HCT116 (cell line): ENCODE results near the gene ITGA2B. TPM values are rescaled to one million over a fixed set of nuclear protein-coding genes. Genes with fewer than 3 reads are reported as not detected.

Experiments used
- ATAC-seq: fragments of 200-7000 bp; cut with Tn5 transposase; 2 replicates; pipeline ENCODE4 v1.9.1; 2020; ENCODE audit warnings: mild to moderate bottlenecking, moderate library complexity
- BruUV-seq: library from RNA; stranded (reverse); fragments of 400-500 nt; replicated peaks from 2 replicates; lab custom pipeline; 2021; lab: Mats Ljungman, UMichigan
- CTCF ChIA-PET: fragments of 300-600 bp; sonication (Branson Sonifier 250); formaldehyde crosslinking; loops from one replicate; lab custom pipeline; 2021; ENCODE audit warnings: antibody characterized with exemption; lab: Charles Lee
- POLR2A ChIA-PET: fragments of 300-600, 350-600 bp; sonication (Branson Sonifier 250); formaldehyde crosslinking; loops from one replicate; lab custom pipeline; 2021; ENCODE audit warnings: antibody characterized with exemption; lab: Charles Lee
- RAD21 ChIA-PET, 2 experiments: fragments of 300-600 bp; sonication (Branson Sonifier 250); formaldehyde crosslinking; loops; one replicate each; lab custom pipeline; 2023; ENCODE audit warnings: low total read pairs in 2 of 2; ENCODE audit not compliant: uncharacterized antibody in 2 of 2, unreplicated experiment in 2 of 2, low non-redundant PET in 1 of 2; lab: Charles Lee
- DNase-seq: peaks from one replicate; pipeline ENCODE4 v3.0.0-alpha.2; 2010; ENCODE audit warnings: low read depth, low spot score
- H2AFZ ChIP-seq: fragments of 200-600 bp; shearing (Covaris generic), sonication (generic); 2 replicates; pipeline ENCODE4 v1.6.1; 2017; ENCODE audit warnings: low read depth, mixed run types, mixed read lengths, antibody characterized with exemption, low read length; ENCODE audit not compliant: poor library complexity, severe bottlenecking
- H3K27ac ChIP-seq: 2 replicates; pipeline ENCODE4 v1.5.1; 2012; ENCODE audit warnings: low read depth, low read length
- H3K27me3 ChIP-seq: fragments of 200-600 bp; sonication (generic); 2 replicates; pipeline ENCODE4 v1.6.1; 2016; ENCODE audit warnings: mixed run types, low read length, mixed read lengths; ENCODE audit not compliant: insufficient read depth
- H3K36me3 ChIP-seq, 2 experiments: fragments of 200-500 bp in 1 of 2; fragments of 200-600 bp in 1 of 2; sonication (Bioruptor generic) in 1 of 2; sonication (generic) in 1 of 2; 2 replicates each; pipeline versions ENCODE4 v1.5.1 to v1.6.1; 2014 to 2016; ENCODE audit warnings: low read length in 2 of 2, inconsistent platforms in 1 of 2, mixed read lengths in 1 of 2, mixed run types in 1 of 2; ENCODE audit not compliant: insufficient read depth in 2 of 2, control insufficient read depth in 1 of 2
- H3K4me1 ChIP-seq, 2 experiments: fragments of 200-600 bp in 1 of 2; sonication (generic) in 1 of 2; 2 replicates each; pipeline versions ENCODE4 v1.5.1 to v1.6.1; 2012 to 2017; ENCODE audit warnings: low read length in 2 of 2, inconsistent platforms in 1 of 2, mild to moderate bottlenecking in 1 of 2, mixed read lengths in 1 of 2, mixed run types in 1 of 2, moderate library complexity in 1 of 2; ENCODE audit not compliant: insufficient read depth in 2 of 2, control insufficient read depth in 1 of 2
- H3K4me2 ChIP-seq: fragments of 200-600 bp; sonication (generic); 2 replicates; pipeline ENCODE4 v1.6.1; 2017; ENCODE audit warnings: mixed run types, low read length, mixed read lengths
- H3K4me3 ChIP-seq, 2 experiments: fragments of 200-600 bp in 1 of 2; sonication (generic) in 1 of 2; replicated peaks in 1 of 2; 2 replicates each; pipeline ENCODE4 v1.5.1; 2011 to 2016; ENCODE audit warnings: low read length in 2 of 2, control low read depth in 1 of 2, low read depth in 1 of 2, mild to moderate bottlenecking in 1 of 2, mixed read lengths in 1 of 2, mixed run types in 1 of 2
- H3K79me2 ChIP-seq: fragments of 200-600 bp; sonication (generic); 2 replicates; pipeline ENCODE4 v1.6.1; 2017; ENCODE audit warnings: mild to moderate bottlenecking, mixed run types, low read length, moderate library complexity, mixed read lengths; ENCODE audit not compliant: insufficient read depth
- H3K9ac ChIP-seq: fragments of 200-600 bp; sonication (generic); 2 replicates; pipeline ENCODE4 v1.6.1; 2016; ENCODE audit warnings: low read length, mixed read lengths
- H3K9me2 ChIP-seq: fragments of 200-600 bp; sonication (generic), shearing (Covaris generic); 2 replicates; pipeline ENCODE4 v1.6.1; 2017; ENCODE audit warnings: mixed run types, mild to moderate bottlenecking, moderate library complexity; ENCODE audit not compliant: insufficient read depth
- H3K9me3 ChIP-seq, 2 experiments: fragments of 200-500 bp in 1 of 2; fragments of 200-600 bp in 1 of 2; sonication (Bioruptor generic) in 1 of 2; sonication (generic) in 1 of 2; 2 replicates each; pipeline ENCODE4 v1.6.1; 2014 to 2017; ENCODE audit warnings: low read length in 2 of 2, mixed read lengths in 2 of 2, inconsistent platforms in 1 of 2, low read depth in 1 of 2, mild to moderate bottlenecking in 1 of 2, mixed run types in 1 of 2, moderate library complexity in 1 of 2; ENCODE audit not compliant: control insufficient read depth in 1 of 2, insufficient read depth in 1 of 2
- H4K20me1 ChIP-seq: fragments of 200-600 bp; sonication (generic), shearing (Covaris generic); 2 replicates; pipeline ENCODE4 v1.6.1; 2017; ENCODE audit warnings: mixed run types, mild to moderate bottlenecking, moderate library complexity; ENCODE audit not compliant: insufficient read depth
- ATF3 ChIP-seq: IDR thresholded peaks from 2 replicates; pipeline ENCODE4 v1.6.1; 2012
- CBX3 ChIP-seq: IDR thresholded peaks from 2 replicates; pipeline ENCODE4 v1.6.1; 2012; ENCODE audit warnings: low read depth
- CEBPB ChIP-seq: IDR thresholded peaks from 2 replicates; pipeline ENCODE4 v1.6.1; 2012; ENCODE audit warnings: low read depth
- CTCF ChIP-seq, 3 experiments: fragments of 200-600 bp in 1 of 3; sonication (generic) in 1 of 3; IDR thresholded peaks in 2 of 3; conservative IDR thresholded peaks in 1 of 3; 2 replicates each; pipeline ENCODE4 v1.5.1; 2012 to 2017; ENCODE audit warnings: low read depth in 2 of 3, low read length in 2 of 3, antibody characterized with exemption in 1 of 3, borderline replicate concordance in 1 of 3, control low read depth in 1 of 3, mild to moderate bottlenecking in 1 of 3, mixed read lengths in 1 of 3, mixed run types in 1 of 3, moderate library complexity in 1 of 3; ENCODE audit not compliant: insufficient read depth in 1 of 3
- EGR1 ChIP-seq: IDR thresholded peaks from 2 replicates; pipeline ENCODE4 v1.6.1; 2012; ENCODE audit warnings: low read depth
- ELF1 ChIP-seq: IDR thresholded peaks from 2 replicates; pipeline ENCODE4 v1.6.1; 2012; ENCODE audit warnings: low read depth, borderline replicate concordance
- EZH2 ChIP-seq: fragments of 200-600 bp; sonication (generic); IDR thresholded peaks from 2 replicates; pipeline ENCODE4 v1.6.1; 2017; ENCODE audit warnings: antibody characterized with exemption, mixed run types
- MAX ChIP-seq: IDR thresholded peaks from 2 replicates; pipeline ENCODE4 v1.6.1; 2012
- RAD21 ChIP-seq: IDR thresholded peaks from 2 replicates; pipeline ENCODE4 v1.6.1; 2012; ENCODE audit warnings: low read depth, mild to moderate bottlenecking
- REST ChIP-seq: IDR thresholded peaks from 2 replicates; pipeline ENCODE4 v1.6.1; 2012; ENCODE audit warnings: low read depth
- TCF7L2 ChIP-seq: IDR thresholded peaks from 2 replicates; pipeline ENCODE4 v1.7.0; 2011; ENCODE audit warnings: borderline replicate concordance, inconsistent platforms; ENCODE audit not compliant: insufficient read depth, insufficient read length; ENCODE audit errors: extremely low read depth
- YY1 ChIP-seq: IDR thresholded peaks from 2 replicates; pipeline ENCODE4 v1.6.1; 2011; ENCODE audit warnings: low read length, low read depth, moderate library complexity, mild to moderate bottlenecking; ENCODE audit not compliant: insufficient replicate concordance; ENCODE audit errors: extremely low read depth
- ZBTB33 ChIP-seq: IDR thresholded peaks from 2 replicates; pipeline ENCODE4 v1.6.1; 2011; ENCODE audit warnings: mild to moderate bottlenecking, low read length, moderate library complexity; ENCODE audit not compliant: insufficient replicate concordance; ENCODE audit errors: extremely low read depth
- ZFX ChIP-seq: fragments of 450-650 bp; IDR thresholded peaks from 2 replicates; pipeline ENCODE4 v1.6.1; 2017
- ZNF274 ChIP-seq: fragments of 200-500 bp; sonication (Bioruptor generic); IDR thresholded peaks from 2 replicates; pipeline ENCODE4 v1.6.1; 2014; ENCODE audit warnings: mild to moderate bottlenecking, low read depth, low read length, inconsistent platforms
- intact Hi-C: fragments of 100-400 bp; cut with micrococcal nuclease; formaldehyde crosslinking; loops from 2 replicates; pipeline ENCODE4 v1.10.0; 2022
- total RNA-seq: library from RNA; stranded (reverse); gene quantifications from one replicate; pipeline ENCODE4 v1.2.1, GENCODE V29; 2021; ENCODE audit not compliant: unreplicated experiment

Gene ITGA2B
- total RNA-seq, 1 experiment from 2014 or later, result 7.6 TPM

- ATAC-seq (no peak), DNase-seq (no peak)
- intact Hi-C loops, result no loop called here
- no peaks in the 10 kb centered on the region for H3K36me3 ChIP-seq
- ChIA-PET POLR2A (no interaction called here), CTCF (no interaction called here), RAD21 (no interaction called here)
- H3K9me2 ChIP-seq, result no peaks in the 10 kb centered on the region
- H3K4me3 ChIP-seq, result no peak overlapping the region
- no peaks in the 10 kb centered on the region for H3K79me2 ChIP-seq
- peaks cover 4 to 18% of the 10 kb centered on the region in 2 experiments; a peak in 3 of 4 replicates for H3K4me1 ChIP-seq
- H2AFZ ChIP-seq, result no peak overlapping the region
- H3K4me2 ChIP-seq, result no peak overlapping the region
- TF ChIP-seq TCF7L2 (no peak), ATF3 (no peak), EZH2 (no peak), ZNF274 (no peak), RAD21 (no peak), CTCF (IDR thresholded peaks at IDR 0.05 in 2 of 3, conservative IDR thresholded peaks at IDR 0.05 in 1 of 3; ENCODE audit: borderline replicate concordance in 1 of 3, insufficient read depth in 1 of 3, low read depth in 2 of 3, low read length in 2 of 3) (no peak), REST (no peak), MAX (no peak), CEBPB (no peak), ZFX (no peak), ZBTB33 (no peak), YY1 (no peak), CBX3 (no peak), EGR1 (no peak), ELF1 (no peak)
- no peak overlapping the region for H3K27ac ChIP-seq
- H3K9ac ChIP-seq, result no peak overlapping the region
- H4K20me1 ChIP-seq, result no peaks in the 10 kb centered on the region
- H3K9me3 ChIP-seq, result no peaks in the 10 kb centered on the region
- no peaks in the 10 kb centered on the region for H3K27me3 ChIP-seq
- no TSS peak for BruUV-seq
These were observed 1.6 kb downstream of the ITGA2B start for GRCh38 chr17:44387804-44388203.
